HG03045 (cell line): ENCODE measurements around the gene FAM210A.
A peak's percentile ranks its signal among the peaks of the same experiment; 100 is the strongest.
"Not testable (repeated sequence)": the region's sequence is repeated elsewhere in the genome, so short reads cannot be mapped to it uniquely, and the experiment has no call there.

Experiments used
- ATAC-seq: cut with Tn5 transposase; IDR thresholded peaks from one replicate; pipeline ENCODE4 v1.9.1; 2021; ENCODE audit warnings: mild to moderate bottlenecking, moderate library complexity; ENCODE audit not compliant: unreplicated experiment

FAM210A gene

DNA sequence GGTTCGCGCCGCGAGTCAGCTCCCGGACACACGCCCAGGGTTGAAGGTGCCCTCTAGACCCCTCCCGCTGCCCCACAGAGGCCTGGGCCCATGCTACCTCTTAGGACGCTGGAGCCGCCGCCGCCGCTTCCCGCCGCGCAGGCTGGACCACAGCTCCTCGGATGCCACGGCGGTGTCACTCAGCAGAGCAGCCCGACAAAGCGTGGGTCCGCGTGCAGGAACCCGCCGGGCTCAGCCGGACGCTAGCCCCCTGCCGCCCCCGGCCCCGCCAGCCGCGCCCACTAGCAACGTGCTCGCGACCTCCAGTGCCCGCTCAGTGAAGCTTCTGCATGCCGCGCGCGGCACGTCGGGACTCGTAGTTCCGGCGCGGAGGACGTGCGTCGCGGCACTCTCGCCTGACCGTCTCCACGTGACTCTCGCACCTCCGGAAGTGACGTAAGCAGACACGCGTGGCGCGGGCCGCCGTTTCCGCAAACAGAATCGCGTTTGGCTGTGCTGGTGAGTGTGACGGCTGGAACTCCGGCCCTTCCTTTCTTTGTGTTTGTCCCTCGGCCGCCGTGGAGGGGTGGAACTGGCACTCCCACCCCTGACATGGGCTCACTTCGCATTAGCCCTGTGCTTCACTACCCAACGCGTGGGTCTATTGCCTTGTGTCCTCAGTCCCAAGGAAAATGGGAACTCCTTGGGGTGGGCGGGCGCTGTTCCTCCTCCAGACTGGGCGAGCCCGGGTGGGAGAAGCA is at the start of gene FAM210A, which contains the start of gene RNMT:
TSS of gene FAM210A (minus strand) at position 327 of the 740 bp plus-strand sequence. CDS start 44,481 bp downstream, outside the sequence.
TSS of gene RNMT (plus strand) at position 442 of the 740 bp plus-strand sequence. CDS start 4,845 bp downstream, outside the sequence.
- peak; percentile 91 for ATAC-seq

- no peak for ATAC-seq
Observed at GRCh38 chr18:13775058-13775457, 48.7 kb upstream of the FAM210A start.

GRCh38 chr18:13762690-13763439 is 36.5 kb upstream of the FAM210A start:
- ATAC-seq: no peak

DNA sequence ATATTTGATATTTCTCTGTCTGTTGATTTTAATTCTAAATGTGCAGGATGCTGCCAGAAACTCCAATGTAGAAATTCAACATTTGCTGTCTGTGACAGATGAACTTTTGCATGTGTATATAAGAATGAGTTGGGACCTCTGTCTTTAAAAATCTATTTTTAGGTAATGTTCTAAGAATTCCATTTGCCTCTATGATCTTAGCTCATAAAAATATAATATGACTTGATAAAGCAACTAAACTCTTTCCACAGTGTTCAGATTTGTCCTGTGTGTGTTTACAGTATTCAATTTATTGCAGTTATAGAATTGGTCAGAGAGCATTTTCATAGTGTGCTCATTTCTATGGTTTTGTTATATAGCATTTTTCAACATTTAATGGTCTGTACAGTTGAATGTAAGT is 33.7 kb upstream of the FAM210A start:
- ATAC-seq: no peak

- ATAC-seq: no peak
Observed at GRCh38 chr18:13758622-13759021, 32.3 kb upstream of the FAM210A start.

DNA sequence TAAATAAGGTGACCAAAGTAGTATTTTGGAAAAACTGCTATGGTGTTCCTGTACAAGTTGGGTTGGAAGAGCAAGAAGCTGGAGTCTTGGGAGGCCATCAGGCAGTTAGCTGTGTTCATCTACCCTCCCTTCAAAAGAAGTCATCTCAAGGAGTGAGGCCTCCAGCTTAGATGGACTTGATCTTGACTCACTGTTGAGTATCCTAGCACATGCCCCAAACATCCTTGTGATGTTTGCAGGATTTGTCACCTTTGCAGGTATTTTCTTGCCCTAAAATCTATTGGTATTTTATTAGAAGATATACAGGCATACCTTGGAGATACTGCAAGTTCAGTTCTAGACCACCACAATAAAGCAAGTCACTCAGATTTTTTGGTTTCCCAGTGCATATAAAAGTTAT is 30.3 kb upstream of the FAM210A start:
- no peak for ATAC-seq

DNA sequence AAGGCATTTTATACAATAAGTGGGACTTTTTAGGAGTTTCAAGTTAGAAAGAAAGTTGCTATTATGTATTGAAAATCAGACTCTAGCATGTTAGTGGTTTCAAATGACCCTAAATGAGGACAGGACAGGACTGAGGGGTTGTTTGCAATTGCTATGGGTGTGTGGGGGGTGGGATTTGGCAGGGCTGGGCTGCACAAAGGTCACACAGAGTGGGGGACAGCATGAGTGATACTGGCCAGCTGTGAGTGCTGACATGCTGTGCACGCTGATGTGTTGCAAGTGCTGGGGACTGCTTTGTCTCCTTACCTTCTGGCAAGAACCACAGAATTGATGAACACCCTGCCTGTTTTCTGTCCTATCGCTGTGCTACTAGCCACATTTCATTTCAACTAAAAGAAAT is 29.9 kb upstream of the FAM210A start:
- no peak for ATAC-seq

- ATAC-seq: not testable (repeated sequence)
Observed at GRCh38 chr18:13751599-13751998, 25.2 kb upstream of the FAM210A start.

GRCh38 chr18:13746633-13747032 is 20.3 kb upstream of the FAM210A start:
- no peak for ATAC-seq

DNA sequence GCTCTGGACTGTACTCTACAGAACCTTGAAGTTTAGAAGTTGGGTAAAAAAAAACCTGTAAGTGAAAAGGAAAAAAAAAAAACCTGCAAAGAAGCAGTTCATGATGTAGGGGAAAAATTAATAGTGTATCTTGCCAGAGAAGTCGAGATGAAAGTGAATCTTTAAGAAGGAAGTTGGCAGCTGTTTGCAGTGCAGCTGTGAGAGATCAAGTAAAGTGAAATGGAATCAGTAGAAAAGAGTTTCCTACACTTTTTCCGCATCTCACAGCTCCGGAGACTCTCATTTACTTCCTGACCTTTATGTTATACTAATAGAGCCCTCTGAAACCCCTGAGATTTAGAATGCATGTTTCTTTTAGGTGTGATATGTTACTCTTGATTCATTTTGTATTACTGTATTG is 19.3 kb upstream of the FAM210A start:
- ATAC-seq: no peak

GRCh38 chr18:13735681-13736080 is 9.3 kb upstream of the FAM210A start:
- ATAC-seq: no peak

GRCh38 chr18:13730481-13730880 is 4.1 kb upstream of the FAM210A start:
- no peak for ATAC-seq

DNA sequence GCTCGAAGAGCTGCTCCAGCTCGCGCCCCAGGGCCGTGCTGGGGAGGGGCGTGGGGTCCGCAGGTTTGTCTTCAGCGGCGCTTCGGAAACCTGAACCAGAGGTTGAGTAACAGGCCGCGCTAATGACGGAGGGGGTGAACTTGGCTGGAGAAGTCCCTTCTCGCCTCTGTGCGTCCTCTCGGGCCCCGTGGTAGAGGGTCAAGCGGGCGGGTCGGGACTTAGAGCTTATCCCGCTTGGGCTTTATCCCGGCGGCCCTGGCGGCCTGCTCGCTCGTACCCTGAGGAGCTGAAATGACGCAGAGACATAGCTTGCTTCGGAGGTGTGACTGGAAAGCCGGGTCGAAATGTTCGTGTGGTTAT is 594 bp upstream of the FAM210A start:
- no peak for ATAC-seq

GRCh38 chr18:13725566-13726231 is 659 bp downstream of the FAM210A start:
- no peak for ATAC-seq

- ATAC-seq: no peak
Observed at GRCh38 chr18:13720847-13721246, 5.5 kb downstream of the FAM210A start.

DNA sequence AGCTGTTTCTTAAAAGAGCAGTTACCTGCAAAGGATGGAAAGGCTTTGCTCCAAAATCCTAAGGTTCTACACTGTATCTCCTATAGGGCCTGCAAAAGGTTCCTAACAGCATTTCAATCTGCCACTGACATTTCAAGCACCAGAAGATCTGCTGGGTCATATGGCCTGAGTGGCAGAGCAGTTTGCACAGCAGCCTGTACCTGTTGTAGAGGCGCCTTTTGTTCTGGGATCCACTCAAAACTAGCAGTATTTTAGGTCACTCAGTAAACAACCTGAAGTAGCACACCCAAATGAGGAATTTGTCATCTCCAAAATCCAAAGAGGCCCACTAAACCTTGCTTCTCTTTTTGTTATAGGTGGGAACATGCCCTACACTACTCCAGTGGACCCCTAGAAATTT is 6.2 kb downstream of the FAM210A start:
- no peak for ATAC-seq

- no peak for ATAC-seq
Observed at GRCh38 chr18:13716916-13717315, 9.4 kb downstream of the FAM210A start.

DNA sequence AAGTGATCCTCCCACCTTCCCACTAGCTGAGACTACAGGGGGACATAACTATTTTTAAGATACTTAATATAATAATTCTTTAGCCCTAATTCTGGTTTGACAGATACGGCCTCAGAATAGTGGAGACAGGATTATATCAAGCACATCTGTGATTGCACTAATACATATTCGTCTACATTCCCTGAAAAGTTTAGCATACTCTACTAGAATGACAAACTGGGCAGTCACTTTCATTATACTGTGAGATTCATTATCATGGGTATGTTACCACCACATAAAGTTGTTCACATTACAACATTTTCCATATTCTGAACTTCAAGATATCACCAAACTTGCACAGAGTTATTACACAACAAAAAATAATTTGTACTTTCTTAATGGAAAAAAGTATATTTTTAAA is 11.0 kb downstream of the FAM210A start:
- no peak for ATAC-seq

- ATAC-seq: no peak
Observed at GRCh38 chr18:13713455-13714055, 12.8 kb downstream of the FAM210A start.

DNA sequence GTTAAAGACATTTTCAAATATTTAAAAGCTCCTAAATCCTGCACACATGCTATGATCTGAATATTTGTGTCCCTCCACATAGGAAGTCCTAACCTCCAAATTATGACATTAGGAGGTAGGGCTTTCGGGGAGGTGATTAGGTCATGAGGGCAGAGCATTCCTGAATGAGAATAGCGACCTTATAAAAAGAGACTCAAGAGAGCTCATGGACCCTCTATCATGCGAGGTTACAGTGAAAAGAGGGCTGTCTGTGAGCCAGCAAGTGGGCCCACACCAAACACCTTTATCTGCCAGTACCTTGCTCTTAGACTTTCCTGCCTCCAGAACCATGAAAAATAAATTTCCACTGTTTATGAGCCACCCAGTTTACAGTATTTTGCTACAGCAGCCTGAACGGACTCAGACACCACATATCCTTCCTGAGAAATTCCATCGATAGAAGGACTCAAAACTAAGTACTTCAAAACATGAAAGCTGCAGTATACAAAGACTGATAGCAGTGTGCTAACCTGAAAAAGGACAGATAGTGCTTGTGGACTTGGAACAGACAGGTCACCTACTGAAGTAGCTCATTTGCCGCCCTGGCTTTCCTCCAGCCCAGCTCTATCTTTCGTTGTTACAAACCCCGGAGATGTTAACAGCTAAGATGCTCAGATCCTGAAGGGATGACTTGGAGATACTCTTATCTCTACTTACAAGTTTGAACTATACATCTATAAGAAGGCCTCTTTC is 13.8 kb downstream of the FAM210A start:
- no peak for ATAC-seq

DNA sequence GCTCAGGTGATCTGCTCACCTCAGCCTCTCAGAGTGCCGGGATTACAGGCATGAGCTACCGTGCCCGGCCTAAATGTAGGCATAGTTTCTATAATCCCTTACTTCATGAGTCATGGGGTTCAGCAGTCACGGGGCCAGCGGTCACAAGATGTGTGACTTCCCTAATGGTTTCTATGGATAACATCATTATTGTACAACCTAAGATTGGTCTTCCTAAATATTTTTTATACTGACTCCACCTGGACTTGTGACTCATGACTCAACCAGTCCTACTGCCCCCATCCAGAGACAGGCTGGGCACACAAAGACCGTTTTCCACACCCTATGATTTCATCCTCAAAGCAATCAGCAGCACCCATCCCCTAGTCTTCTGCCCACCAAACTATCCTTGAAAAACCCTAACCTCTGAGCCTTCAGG is 15.9 kb downstream of the FAM210A start:
- ATAC-seq: no peak
